Measurements from ENCODE around the gene XPNPEP1. TPM values are rescaled to one million over a fixed set of nuclear protein-coding genes. Genes with fewer than 3 reads are reported as not detected.

The XPNPEP1 gene
- 61.6 and 76.9 TPM in 2 replicates for total RNA-seq

- intact Hi-C loops (cut with micrococcal nuclease), result loop anchor here (1.0 to 5.0 kb wide), 8 partner anchors 8 to 379 kb away; partner anchors contain the start of gene SMNDC1
These were observed at the start of gene XPNPEP1 for GRCh38 chr10:109922976-109923921. Gene XPNPEP1 (minus strand): TSS chr10:109923511. CDS start chr10:109923433, 78 bp downstream.

DNA sequence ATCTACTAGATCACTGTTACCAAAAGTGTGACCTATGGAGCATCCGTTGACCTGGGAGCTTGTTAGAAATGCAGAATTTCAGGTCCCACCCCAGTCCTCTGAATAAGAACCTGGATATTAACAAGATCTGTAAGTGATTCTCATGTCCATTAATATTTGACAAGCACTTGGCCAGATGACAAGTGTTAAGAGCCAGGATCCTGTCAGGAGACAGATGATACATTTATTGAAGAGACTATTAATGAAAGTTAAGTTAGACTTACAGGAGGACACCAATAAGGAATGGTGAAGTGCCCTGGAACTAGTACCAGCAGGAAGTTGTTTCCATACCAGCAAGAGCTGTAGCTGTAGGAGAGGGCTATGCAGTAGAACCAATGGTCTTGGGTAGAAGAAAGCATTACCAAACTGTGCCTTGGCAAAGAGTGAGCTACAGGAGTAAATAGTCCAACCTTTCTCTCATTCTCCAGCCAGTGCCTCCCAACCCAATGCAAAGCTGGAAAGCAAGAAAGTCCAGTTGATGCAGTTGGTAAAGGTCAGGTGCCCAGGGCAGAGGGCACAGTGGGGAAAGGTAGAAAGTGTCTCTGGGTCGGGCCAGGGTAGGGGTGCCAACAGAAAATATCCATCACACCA is 49.2 kb upstream of the XPNPEP1 start:
- intact Hi-C loops (cut with micrococcal nuclease), result no loop called here

- intact Hi-C loops (cut with micrococcal nuclease), result no loop called here
These were observed 48.3 kb upstream of the XPNPEP1 start for GRCh38 chr10:109971634-109972033.

- intact Hi-C loops (cut with micrococcal nuclease), result no loop called here
These were observed 46.5 kb upstream of the XPNPEP1 start for GRCh38 chr10:109969760-109970346.

DNA sequence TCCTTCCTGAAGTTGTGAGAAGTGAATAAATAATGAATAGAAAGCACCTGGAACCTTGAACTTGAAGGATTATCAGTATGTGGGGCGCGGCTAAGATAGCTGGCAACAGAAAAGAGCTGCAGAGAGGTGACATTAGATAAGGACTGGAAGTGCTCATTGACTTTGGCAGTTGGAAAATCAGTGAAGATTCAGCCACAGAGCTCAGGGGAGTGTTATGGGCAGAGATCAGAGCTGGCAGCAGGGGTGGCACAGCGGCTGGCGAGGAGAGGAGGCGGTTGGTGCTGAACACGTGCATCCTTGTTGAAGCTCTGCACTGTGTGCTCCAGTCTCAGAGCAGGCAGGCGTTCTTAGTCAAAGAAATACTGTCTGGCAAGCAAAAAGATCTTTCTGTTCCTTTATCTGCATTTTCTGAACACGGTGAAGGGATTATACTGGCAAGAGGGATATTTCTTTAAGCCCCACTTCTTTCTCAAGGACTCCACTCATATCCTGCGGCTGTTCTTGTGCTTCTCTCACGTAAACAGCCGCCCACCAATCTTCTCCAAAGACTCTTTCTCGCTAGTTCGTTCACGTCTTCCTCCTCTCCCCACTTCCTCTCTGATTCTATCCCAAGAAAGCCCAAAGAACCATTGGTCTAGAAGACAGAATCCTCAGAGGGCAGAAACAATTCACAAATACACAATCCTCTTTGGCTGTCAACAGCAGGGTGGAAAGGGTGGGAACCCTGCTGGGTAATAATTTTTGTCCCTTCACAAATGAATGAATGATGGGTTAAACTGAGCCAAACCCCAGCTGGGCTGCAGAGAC is 45.8 kb upstream of the XPNPEP1 start:
- intact Hi-C loops (cut with micrococcal nuclease), result no loop called here

DNA sequence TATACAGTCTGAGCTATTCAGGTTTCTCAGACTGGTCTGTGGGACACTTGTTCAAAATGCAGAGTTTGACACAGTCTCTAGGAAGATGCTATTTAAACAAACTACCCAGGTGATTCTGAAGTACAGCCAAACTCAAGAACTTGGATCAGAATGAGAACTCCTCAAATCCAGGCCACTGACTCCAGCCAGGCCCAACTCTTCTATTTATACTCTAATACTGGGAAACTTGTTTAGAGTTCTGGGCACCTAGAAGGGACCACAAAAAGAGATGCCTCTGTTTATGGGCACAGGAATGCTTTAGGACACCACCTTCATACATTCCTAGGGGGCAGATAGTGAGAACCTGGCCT is 44.4 kb upstream of the XPNPEP1 start:
- intact Hi-C loops (cut with micrococcal nuclease), result no loop called here

DNA sequence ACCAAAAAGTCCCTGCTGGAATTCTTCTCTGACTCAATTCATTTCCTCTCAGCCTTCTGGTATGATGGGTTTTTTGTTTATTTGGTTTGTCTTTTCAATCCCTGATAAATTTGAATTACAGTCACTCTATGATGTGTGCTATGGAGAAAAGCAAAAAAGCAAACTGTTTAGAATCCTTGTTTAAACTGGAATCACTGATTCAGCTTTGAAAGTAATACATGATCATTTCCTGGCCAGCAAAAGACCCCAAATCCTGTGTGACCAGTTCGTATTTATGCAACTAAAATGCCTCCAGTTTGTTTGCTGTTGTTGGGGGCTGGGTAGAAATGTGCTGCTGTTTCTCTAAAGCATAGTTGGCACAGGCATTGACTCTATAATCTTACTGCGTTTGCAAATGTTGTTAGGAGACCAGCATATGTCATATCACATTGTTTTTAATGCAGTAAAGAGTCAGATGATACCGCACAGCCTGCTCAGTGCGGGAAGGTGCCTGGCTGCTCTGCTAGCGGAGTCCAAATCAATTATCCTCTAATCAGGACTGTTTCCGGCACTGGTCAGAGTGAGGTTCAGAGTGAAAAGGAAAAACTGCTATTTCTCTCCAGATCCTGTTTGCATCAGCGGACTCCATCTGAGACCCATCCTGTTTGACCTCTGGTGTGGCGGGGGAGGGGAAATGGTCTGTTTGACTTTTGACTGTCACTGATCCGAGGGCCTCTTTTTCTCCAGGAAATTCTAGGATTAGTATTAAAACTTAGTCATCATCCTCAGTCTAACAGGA is 43.8 kb upstream of the XPNPEP1 start:
- intact Hi-C loops (cut with micrococcal nuclease), result no loop called here

GRCh38 chr10:109964318-109964717 is 41.0 kb upstream of the XPNPEP1 start:
- intact Hi-C loops (cut with micrococcal nuclease), result no loop called here

- intact Hi-C loops (cut with micrococcal nuclease), result no loop called here
These were observed 40.1 kb upstream of the XPNPEP1 start for GRCh38 chr10:109963439-109963838.

GRCh38 chr10:109962247-109962646 is 38.9 kb upstream of the XPNPEP1 start:
- intact Hi-C loops (cut with micrococcal nuclease), result no loop called here

GRCh38 chr10:109961174-109962001 is 38.1 kb upstream of the XPNPEP1 start:
- intact Hi-C loops (cut with micrococcal nuclease), result no loop called here

DNA sequence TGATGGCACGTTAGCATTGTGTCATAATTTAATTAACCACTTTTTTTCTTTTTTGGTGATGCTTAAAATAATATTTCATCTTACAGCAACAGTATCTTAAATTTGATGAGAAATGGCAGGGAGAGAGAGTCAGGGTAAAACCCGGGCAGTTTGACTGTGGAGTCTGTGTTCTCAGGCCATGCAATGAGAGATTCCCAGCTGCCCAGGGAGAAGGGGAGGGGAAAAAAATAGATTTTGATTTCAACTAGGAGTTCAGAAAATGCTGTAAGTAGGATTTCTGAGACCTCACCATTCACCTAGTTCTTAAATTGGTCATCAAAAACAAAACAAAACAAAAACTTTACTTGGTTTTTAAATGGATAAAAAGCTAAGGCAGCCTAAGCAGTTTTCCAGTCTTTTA is 37.4 kb upstream of the XPNPEP1 start:
- intact Hi-C loops (cut with micrococcal nuclease), result no loop called here

GRCh38 chr10:109959259-109960145 is 36.2 kb upstream of the XPNPEP1 start:
- intact Hi-C loops (cut with micrococcal nuclease), result no loop called here

DNA sequence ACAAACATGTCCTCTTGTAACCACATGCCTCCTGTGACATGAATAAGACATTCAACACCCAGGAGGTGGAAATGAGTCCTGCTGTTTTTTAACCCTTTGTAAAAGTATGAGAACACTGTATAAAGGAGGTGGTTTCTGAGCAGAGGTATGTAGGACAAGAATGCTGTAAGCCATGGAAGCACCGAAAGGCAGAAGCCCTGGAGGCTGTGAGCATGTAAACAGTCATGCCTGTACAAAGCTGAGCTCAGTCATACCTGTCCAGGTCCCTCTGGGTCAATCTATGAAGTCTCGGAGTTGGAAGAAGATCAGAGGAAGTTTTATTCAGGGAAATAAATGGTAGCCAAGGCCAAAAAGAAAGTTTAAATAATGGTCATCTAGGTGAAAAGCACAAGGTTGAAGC is 34.7 kb upstream of the XPNPEP1 start:
- intact Hi-C loops (cut with micrococcal nuclease), result no loop called here

GRCh38 chr10:109957092-109957797 is 33.9 kb upstream of the XPNPEP1 start:
- intact Hi-C loops (cut with micrococcal nuclease), result loop anchor here (2.0 kb wide), 1 partner anchor 72 kb away; no protein-coding TSS in a partner anchor

DNA sequence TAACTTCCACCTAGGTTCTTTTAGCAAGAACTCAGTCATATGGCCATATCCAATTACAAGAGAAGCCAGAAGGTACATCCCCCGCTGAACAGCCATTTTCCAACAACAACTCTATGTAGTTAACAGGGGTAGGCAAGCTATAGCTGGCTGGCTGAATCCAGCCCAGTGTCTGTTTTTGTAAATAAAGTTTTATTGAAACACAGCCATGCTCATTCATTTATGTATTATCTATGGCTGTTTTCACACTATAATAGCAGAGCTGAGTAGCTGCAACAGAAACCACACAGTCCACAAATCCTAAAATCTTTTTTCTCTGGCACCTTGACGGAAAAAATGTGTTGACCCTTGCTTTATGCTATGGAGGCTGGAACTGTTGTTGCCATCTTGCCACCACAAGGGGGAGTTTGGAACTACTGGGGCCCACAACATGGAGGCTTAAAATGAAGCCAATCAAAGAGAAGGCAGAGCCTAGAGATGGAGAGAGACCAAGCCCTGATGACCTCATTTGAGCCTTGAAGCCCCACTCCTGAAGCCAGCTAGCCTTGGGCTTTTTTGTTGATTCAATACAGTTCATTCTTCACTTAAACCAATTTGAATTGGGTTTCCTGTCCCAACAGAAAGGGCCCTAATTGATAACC is 33.3 kb upstream of the XPNPEP1 start:
- intact Hi-C loops (cut with micrococcal nuclease), result loop anchor here (2.0 kb wide), 1 partner anchor 72 kb away; no protein-coding TSS in a partner anchor

DNA sequence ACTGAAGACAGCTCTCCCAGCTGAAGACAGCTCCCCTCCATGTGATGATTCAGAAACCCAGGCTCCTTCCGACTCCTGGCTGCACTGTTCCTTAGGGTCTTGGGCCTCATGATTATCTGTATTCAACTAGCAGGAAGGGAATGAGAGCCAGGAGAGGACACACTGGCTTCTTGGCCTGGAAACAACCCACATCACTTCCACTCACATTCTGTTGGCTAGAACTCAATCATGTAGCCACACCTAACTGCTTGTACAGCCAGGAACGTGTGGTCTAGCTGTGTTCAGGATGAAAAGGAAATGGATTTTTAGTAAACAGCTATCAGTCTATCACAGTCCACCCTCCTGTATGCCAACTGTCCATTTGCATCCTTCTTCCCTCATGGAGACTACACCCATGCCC is 30.5 kb upstream of the XPNPEP1 start:
- intact Hi-C loops (cut with micrococcal nuclease), result no loop called here

All from T-helper 2 cell treated with Interferon-gamma antibody and Interleukin-4, amounts not matched to agents 100 ng/mL and 5 ng/mL, for 36 hours (primary cell).